Transverse colon (tissue), 4 donors: ENCODE results near the gene F11. TPM values are rescaled to one million over a fixed set of nuclear protein-coding genes. Genes with fewer than 3 reads are reported as not detected.

ENCODE experiments used
- DNase-seq: peaks from one replicate; pipeline ENCODE4 v3.0.0-alpha.2; 2019
- H3K27ac ChIP-seq, 4 donors: fragments of 200-600 bp; sonication (generic); 2 replicates each; pipeline ENCODE4 v1.5.1; 2016 to 2018; ENCODE audit warnings: inconsistent platforms in 4 of 4
- H3K27me3 ChIP-seq: fragments of 200-600 bp; sonication (generic); 2 replicates; pipeline ENCODE4 v1.5.1; 2017; ENCODE audit warnings: inconsistent platforms
- H3K36me3 ChIP-seq, 4 donors: fragments of 200-600 bp; sonication (generic); 2 replicates each; pipeline ENCODE4 v1.5.1; 2017 to 2019; ENCODE audit warnings: inconsistent platforms in 4 of 4
- H3K4me1 ChIP-seq, 4 donors: fragments of 200-600 bp; sonication (generic); 2 replicates each; pipeline ENCODE4 v1.5.1; 2017 to 2020; ENCODE audit warnings: inconsistent platforms in 4 of 4
- H3K4me3 ChIP-seq, 4 donors: fragments of 200-600 bp; sonication (generic); 1 replicate in 1 of 4; 2 replicates in 3 of 4; pipeline versions ENCODE4 v1.5.1 to v1.6.1; 2017 to 2019; ENCODE audit warnings: inconsistent platforms in 4 of 4
- H3K9me3 ChIP-seq, 2 donors: fragments of 200-600 bp; sonication (generic); 2 replicates each; pipeline ENCODE4 v1.5.1; 2017 to 2019; ENCODE audit warnings: inconsistent platforms in 2 of 2
- CTCF ChIP-seq, 5 experiments: fragments of 200-600 bp in 3 of 5; fragments of 450-650 bp in 2 of 5; sonication (generic) in 3 of 5; IDR thresholded peaks; 1 replicate in 2 of 5; 2 replicates in 3 of 5; pipeline ENCODE4 v1.5.1; 2016 to 2017; ENCODE audit warnings: antibody characterized with exemption in 5 of 5, inconsistent platforms in 3 of 5, mild to moderate bottlenecking in 2 of 5, moderate library complexity in 1 of 5
- EP300 ChIP-seq: sonication (generic); formaldehyde crosslinking; IDR thresholded peaks from one replicate; pipeline ENCODE4 v1.6.1; 2017; ENCODE audit warnings: antibody characterized with exemption, low read depth
- POLR2A ChIP-seq: fragments of 450-650 bp; IDR thresholded peaks from one replicate; pipeline ENCODE4 v1.6.1; 2016; ENCODE audit warnings: antibody characterized with exemption, mild to moderate bottlenecking, moderate library complexity
- POLR2AphosphoS5 ChIP-seq, 3 donors: sonication (generic); formaldehyde crosslinking; IDR thresholded peaks; one replicate each; pipeline ENCODE4 v1.6.1; 2016; ENCODE audit warnings: antibody characterized with exemption in 3 of 3
- WGBS, 2 donors: methylation state at CpG; one replicate each; pipeline ENCODE4 v1.1.5; 2018; ENCODE audit warnings: low coverage in 1 of 2; 5-methylcytosine and 5-hydroxymethylcytosine counted together
- in situ Hi-C, 4 donors: fragments of 200-750 bp; cut with MboI; loops; one replicate each; pipeline versions ENCODE4 v1.15.0 to v1.15.1; 2017; ENCODE audit warnings: low sequenced_read_pairs in 3 of 4, low pct_ligation_motif_present in 1 of 4, low pct_unique_long_range_greater_than_20kb in 1 of 4
- intact Hi-C: fragments of 100-400 bp; cut with DNase I; formaldehyde crosslinking; loops from one replicate; pipeline ENCODE4 v1.15.1; 2023; ENCODE audit warnings: low total_unique reads
- total RNA-seq, 4 donors: library from RNA; depleted of rRNA; stranded (reverse); fragments of >200 nt; gene quantifications; one replicate each; pipeline ENCODE4 v1.1.0, GENCODE V29; 2016

Gene F11
- total RNA-seq, 4 donors from 2014 or later, result not detected

DNA sequence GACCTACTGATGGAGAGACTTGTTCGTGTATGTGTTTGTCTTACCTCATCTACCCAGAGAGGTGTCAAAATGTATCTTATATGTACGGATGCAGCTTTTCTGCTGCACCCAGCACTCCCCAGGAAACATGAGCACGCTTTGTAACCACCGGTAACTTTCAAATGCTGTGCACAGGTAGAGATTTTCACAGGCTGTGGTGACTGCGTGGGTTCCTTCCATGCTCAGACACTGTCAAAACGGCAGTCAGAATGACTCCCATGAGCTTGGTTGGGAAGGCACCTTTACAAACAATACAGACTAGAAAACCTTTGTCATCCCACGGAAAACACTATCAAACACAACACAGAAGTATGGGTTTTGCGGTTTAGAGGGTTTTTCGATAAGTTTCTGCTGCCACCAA lies 28.2 kb downstream of the F11 start:
- peaks cover 6% of the 10 kb centered on the region for H3K27me3 ChIP-seq
- peaks cover 0 to 7% (median 3%) of the 10 kb centered on the region in 4 donors for H3K4me1 ChIP-seq
- H3K27ac ChIP-seq, result no peak overlapping the region
- H3K36me3 ChIP-seq, result no peaks in the 10 kb centered on the region
- no peaks in the 10 kb centered on the region for H3K9me3 ChIP-seq
- 75 to 82% methylated on average over 6 to 9 of the region's 9 CpGs for WGBS, 2 donors
- in situ Hi-C loops (loop anchor here in 3 of 4 donors (5.0 to 25.0 kb wide), 3 partner anchors 268 to 293 kb away; partner anchors contain the start of gene MTNR1A (in 1 of the 3)), intact Hi-C loops (no loop called here)
- TF ChIP-seq POLR2AphosphoS5 (IDR thresholded peaks at IDR 0.05) (no peak), CTCF (IDR thresholded peaks at IDR 0.05) (no peak), EP300 (no peak), POLR2A (no peak)
- DNase-seq, result no peak
- H3K4me3 ChIP-seq, result no peak overlapping the region

- Histone ChIP-seq H3K27me3 (peaks cover 6% of the 10 kb centered on the region), H3K4me3 (no peak overlapping the region), H3K4me1 (peaks cover 2 to 14% (median 6%) of the 10 kb centered on the region in 4 donors), H3K36me3 (no peaks in the 10 kb centered on the region), H3K9me3 (no peaks in the 10 kb centered on the region), H3K27ac (no peak overlapping the region)
- in situ Hi-C loops (loop anchor here in 3 of 4 donors (5.0 to 25.0 kb wide), 3 partner anchors 266 to 291 kb away; partner anchors contain the start of gene MTNR1A (in 1 of the 3)), intact Hi-C loops (loop anchor here (2.0 kb wide), 1 partner anchor 290 kb away; no protein-coding TSS in a partner anchor)
- WGBS, 2 donors, result 37 to 39% methylated on average over 4 of the region's 4 CpGs
- no peak for DNase-seq
- TF ChIP-seq CTCF (IDR thresholded peaks at IDR 0.05), result no peak
- no peak for TF ChIP-seq EP300
Measured at GRCh38 chr4:186296481-186296880, 30.5 kb downstream of the F11 start.

DNA sequence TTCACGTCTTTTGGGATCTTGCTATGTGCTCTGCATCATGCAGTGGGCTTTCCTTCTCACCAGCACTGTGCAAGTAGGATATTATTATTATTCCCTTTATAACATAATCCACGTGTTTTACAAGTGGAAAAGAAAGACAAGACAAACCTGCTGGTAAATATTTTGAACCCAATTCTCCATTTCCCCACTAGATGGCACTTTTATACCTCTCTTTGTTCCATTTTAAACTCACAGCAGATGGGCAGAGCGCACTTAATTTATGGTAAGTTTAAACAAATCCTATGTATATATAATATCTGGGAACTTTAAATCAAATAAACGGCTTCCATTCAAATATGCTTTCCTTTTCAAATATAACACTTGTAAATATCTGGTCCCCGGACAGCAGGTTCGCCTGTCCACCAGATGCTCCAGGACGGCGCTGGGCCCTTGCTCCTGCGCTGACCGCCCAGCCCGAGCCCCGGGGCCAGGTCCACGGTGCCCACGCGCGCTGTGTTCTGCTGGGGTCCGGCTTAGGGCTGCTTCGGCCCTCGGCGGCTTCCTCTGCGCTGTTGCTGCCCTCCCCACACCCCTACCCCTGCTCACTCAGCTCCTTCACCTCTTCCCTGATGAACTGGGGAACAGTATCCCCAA lies 31.1 kb downstream of the F11 start:
- no peaks in the 10 kb centered on the region for H3K36me3 ChIP-seq
- DNase-seq, result no peak
- intact Hi-C loops, result loop anchor here (2.0 kb wide), 1 partner anchor 290 kb away; no protein-coding TSS in a partner anchor
- WGBS, 2 donors, result 21 to 44% methylated on average over 5 to 21 of the region's 21 CpGs
- H3K27me3 ChIP-seq, result peaks cover 6% of the 10 kb centered on the region
- H3K27ac ChIP-seq, result no peak overlapping the region
- no peak overlapping the region for H3K4me3 ChIP-seq
- TF ChIP-seq CTCF (IDR thresholded peaks at IDR 0.05) (peak; percentile 66 to 79 (median 69)), POLR2AphosphoS5 (IDR thresholded peaks at IDR 0.05) (no peak)
- in situ Hi-C loops, result loop anchor here in 3 of 4 donors (5.0 to 25.0 kb wide), 3 partner anchors 265 to 290 kb away; partner anchors contain the start of gene MTNR1A (in 1 of the 3)
- H3K4me1 ChIP-seq, result peaks cover 3 to 17% (median 9%) of the 10 kb centered on the region in 4 donors
- H3K9me3 ChIP-seq, result no peaks in the 10 kb centered on the region

GRCh38 chr4:186298031-186298647 lies 32.1 kb downstream of the F11 start:
- Histone ChIP-seq H3K27me3 (peaks cover 6% of the 10 kb centered on the region), H3K9me3 (no peaks in the 10 kb centered on the region), H3K36me3 (no peaks in the 10 kb centered on the region), H3K27ac (no peak overlapping the region), H3K4me3 (no peak overlapping the region), H3K4me1 (peaks cover 3 to 17% (median 9%) of the 10 kb centered on the region in 4 donors)
- DNase-seq, result no peak
- whole genome bisulfite sequencing, 2 donors, result 68 to 69% methylated on average over 5 to 39 of the region's 39 CpGs
- in situ Hi-C loops (loop anchor here in 3 of 4 donors (5.0 to 25.0 kb wide), 3 partner anchors 264 to 289 kb away; partner anchors contain the start of gene MTNR1A (in 1 of the 3)), intact Hi-C loops (no loop called here)
- TF ChIP-seq CTCF (IDR thresholded peaks at IDR 0.05), result no peak
- TF ChIP-seq POLR2A, result no peak
- no peak for TF ChIP-seq POLR2AphosphoS5 (IDR thresholded peaks at IDR 0.05)
- TF ChIP-seq EP300, result no peak
